Esophagus muscularis mucosa (tissue), 3 donors: ENCODE measurements around the gene UROC1.

Source experiments
- POLR2AphosphoS5 ChIP-seq, 2 donors: sonication (generic); formaldehyde crosslinking; IDR thresholded peaks; one replicate each; pipeline ENCODE4 v1.6.1; 2017; ENCODE audit warnings: antibody characterized with exemption in 2 of 2
- TF ChIP-seq, protein P1 (sequence below), 3 experiments: fragments of 200-600 bp in 2 of 3; fragments of 450-650 bp in 1 of 3; sonication (generic) in 2 of 3; IDR thresholded peaks; one replicate each; pipeline ENCODE4 v1.5.1; 2017 to 2019; ENCODE audit warnings: antibody characterized with exemption in 3 of 3, mild to moderate bottlenecking in 2 of 3, moderate library complexity in 1 of 3

DNA sequence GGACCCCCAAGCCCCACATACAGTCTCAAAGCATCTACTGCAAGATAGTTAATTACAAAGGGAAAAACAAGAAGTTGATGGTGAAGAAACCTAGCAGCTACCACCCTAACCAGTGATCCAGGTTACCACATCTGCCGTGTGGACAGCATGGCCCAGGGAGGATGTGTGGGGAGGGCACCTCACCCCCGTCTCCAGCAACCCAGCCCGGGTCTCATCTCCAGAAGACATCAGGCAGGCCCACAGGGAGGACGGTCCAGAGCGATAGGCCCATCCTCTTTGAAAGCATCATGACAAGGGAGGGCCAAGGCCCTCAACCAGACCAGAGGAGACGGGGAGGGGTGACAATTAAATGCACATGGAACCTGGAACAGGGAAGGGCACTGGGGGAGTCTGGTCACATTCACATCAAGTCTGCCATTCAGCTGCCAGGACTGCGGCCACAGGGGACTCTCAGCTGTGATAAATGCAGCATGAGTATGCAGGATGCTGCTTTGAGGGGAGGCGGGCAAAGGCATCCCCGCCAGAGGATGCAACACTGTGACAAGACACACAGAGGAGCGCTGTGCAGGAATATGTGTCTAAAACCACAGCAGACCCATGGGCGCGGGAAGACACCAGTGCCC lies 60.7 kb downstream of the UROC1 start:
- TF ChIP-seq, protein P1, sequence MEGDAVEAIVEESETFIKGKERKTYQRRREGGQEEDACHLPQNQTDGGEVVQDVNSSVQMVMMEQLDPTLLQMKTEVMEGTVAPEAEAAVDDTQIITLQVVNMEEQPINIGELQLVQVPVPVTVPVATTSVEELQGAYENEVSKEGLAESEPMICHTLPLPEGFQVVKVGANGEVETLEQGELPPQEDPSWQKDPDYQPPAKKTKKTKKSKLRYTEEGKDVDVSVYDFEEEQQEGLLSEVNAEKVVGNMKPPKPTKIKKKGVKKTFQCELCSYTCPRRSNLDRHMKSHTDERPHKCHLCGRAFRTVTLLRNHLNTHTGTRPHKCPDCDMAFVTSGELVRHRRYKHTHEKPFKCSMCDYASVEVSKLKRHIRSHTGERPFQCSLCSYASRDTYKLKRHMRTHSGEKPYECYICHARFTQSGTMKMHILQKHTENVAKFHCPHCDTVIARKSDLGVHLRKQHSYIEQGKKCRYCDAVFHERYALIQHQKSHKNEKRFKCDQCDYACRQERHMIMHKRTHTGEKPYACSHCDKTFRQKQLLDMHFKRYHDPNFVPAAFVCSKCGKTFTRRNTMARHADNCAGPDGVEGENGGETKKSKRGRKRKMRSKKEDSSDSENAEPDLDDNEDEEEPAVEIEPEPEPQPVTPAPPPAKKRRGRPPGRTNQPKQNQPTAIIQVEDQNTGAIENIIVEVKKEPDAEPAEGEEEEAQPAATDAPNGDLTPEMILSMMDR (IDR thresholded peaks at IDR 0.05): no peak
- no peak for TF ChIP-seq POLR2AphosphoS5 (IDR thresholded peaks at IDR 0.05)
